ENCODE measurements around the gene CCHCR1. TPM values are rescaled to one million over a fixed set of nuclear protein-coding genes. Genes with fewer than 3 reads are reported as not detected.

Gene CCHCR1
- total RNA-seq, 2 donors from 2014 or later, result 11.1 to 31.6 TPM

GRCh38 chr6:31139599-31139998 is 18.0 kb downstream of the CCHCR1 start:
- Histone ChIP-seq H3K27ac (no peak overlapping the region), H3K27me3 (replicated peaks; ENCODE audit: insufficient read depth) (no peaks in the 10 kb centered on the region), H3K4me3 (no peak overlapping the region), H3K4me1 (ENCODE audit: control insufficient read depth in 1 of 2, low read depth in 2 of 2) (peaks cover 9 to 17% of the 10 kb centered on the region in 2 donors), H3K9me3 (no peaks in the 10 kb centered on the region), H3K36me3 (no peaks in the 10 kb centered on the region)
- no peak for DNase-seq (ENCODE audit: low spot score)
- no peak for ATAC-seq (ENCODE audit: insufficient number of reproducible peaks, low FRiP score, low read depth)
- no peak for TF ChIP-seq CTCF (IDR thresholded peaks at IDR 0.05)

GRCh38 chr6:31138982-31139381 is 18.6 kb downstream of the CCHCR1 start, which contains the start of gene PSORS1C2:
TSS of gene PSORS1C2 (minus strand) at chr6:31139066. CDS start at chr6:31139026, 40 bp downstream.
- Histone ChIP-seq H3K9me3 (no peaks in the 10 kb centered on the region), H3K4me3 (peak within 1 kb of the TSS; percentile 51), H3K4me1 (ENCODE audit: control insufficient read depth in 1 of 2, low read depth in 2 of 2) (peaks cover 9 to 17% of the 10 kb centered on the region in 2 donors), H3K27ac (no peak within 1 kb of the TSS), H3K36me3 (no peaks in the 10 kb centered on the region), H3K27me3 (replicated peaks; ENCODE audit: insufficient read depth) (no peaks in the 10 kb centered on the region)
- no peak for DNase-seq (ENCODE audit: low spot score)
- no peak for ATAC-seq (ENCODE audit: insufficient number of reproducible peaks, low FRiP score, low read depth)
- TF ChIP-seq CTCF (IDR thresholded peaks at IDR 0.05), result no peak

GRCh38 chr6:31135710-31136109 is 21.9 kb downstream of the CCHCR1 start:
- no peak overlapping the region for H3K4me3 ChIP-seq
- no peaks in the 10 kb centered on the region for H3K36me3 ChIP-seq
- no peak for TF ChIP-seq CTCF (IDR thresholded peaks at IDR 0.05)
- ATAC-seq (ENCODE audit: insufficient number of reproducible peaks, low FRiP score, low read depth) (no peak), DNase-seq (ENCODE audit: low spot score) (no peak)
- no peaks in the 10 kb centered on the region for H3K9me3 ChIP-seq
- H3K27ac ChIP-seq, result no peak overlapping the region
- H3K27me3 ChIP-seq (replicated peaks; ENCODE audit: insufficient read depth), result no peaks in the 10 kb centered on the region
- H3K4me1 ChIP-seq (ENCODE audit: control insufficient read depth in 1 of 2, low read depth in 2 of 2), result peaks cover 0 to 5% of the 10 kb centered on the region in 2 donors

GRCh38 chr6:31132806-31133205 is 24.8 kb downstream of the CCHCR1 start:
- Histone ChIP-seq H3K27me3 (replicated peaks; ENCODE audit: insufficient read depth) (no peaks in the 10 kb centered on the region), H3K4me1 (ENCODE audit: control insufficient read depth in 1 of 2, low read depth in 2 of 2) (peaks cover 0 to 3% of the 10 kb centered on the region in 2 donors), H3K36me3 (no peaks in the 10 kb centered on the region), H3K9me3 (no peaks in the 10 kb centered on the region), H3K4me3 (no peak overlapping the region), H3K27ac (no peak overlapping the region)
- ATAC-seq (ENCODE audit: insufficient number of reproducible peaks, low FRiP score, low read depth), result no peak
- no peak for TF ChIP-seq CTCF (IDR thresholded peaks at IDR 0.05)
- DNase-seq (ENCODE audit: low spot score), result no peak

GRCh38 chr6:31131595-31131994 is 26.0 kb downstream of the CCHCR1 start:
- TF ChIP-seq CTCF (IDR thresholded peaks at IDR 0.05), result no peak
- ATAC-seq (ENCODE audit: insufficient number of reproducible peaks, low FRiP score, low read depth), result no peak

More at GRCh38 chr6:31131595-31131994, 26.0 kb downstream of the CCHCR1 start:
- Histone ChIP-seq H3K27ac (no peak overlapping the region), H3K4me1 (ENCODE audit: control insufficient read depth in 1 of 2, low read depth in 2 of 2) (no peaks in the 10 kb centered on the region), H3K9me3 (no peaks in the 10 kb centered on the region), H3K36me3 (no peaks in the 10 kb centered on the region), H3K4me3 (no peak overlapping the region), H3K27me3 (replicated peaks; ENCODE audit: insufficient read depth) (no peaks in the 10 kb centered on the region)
- no peak for DNase-seq (ENCODE audit: low spot score)

Measured in thoracic aorta (tissue), 2 donors.